Measurements from ENCODE around the gene CRISPLD2.

The CRISPLD2 gene

DNA sequence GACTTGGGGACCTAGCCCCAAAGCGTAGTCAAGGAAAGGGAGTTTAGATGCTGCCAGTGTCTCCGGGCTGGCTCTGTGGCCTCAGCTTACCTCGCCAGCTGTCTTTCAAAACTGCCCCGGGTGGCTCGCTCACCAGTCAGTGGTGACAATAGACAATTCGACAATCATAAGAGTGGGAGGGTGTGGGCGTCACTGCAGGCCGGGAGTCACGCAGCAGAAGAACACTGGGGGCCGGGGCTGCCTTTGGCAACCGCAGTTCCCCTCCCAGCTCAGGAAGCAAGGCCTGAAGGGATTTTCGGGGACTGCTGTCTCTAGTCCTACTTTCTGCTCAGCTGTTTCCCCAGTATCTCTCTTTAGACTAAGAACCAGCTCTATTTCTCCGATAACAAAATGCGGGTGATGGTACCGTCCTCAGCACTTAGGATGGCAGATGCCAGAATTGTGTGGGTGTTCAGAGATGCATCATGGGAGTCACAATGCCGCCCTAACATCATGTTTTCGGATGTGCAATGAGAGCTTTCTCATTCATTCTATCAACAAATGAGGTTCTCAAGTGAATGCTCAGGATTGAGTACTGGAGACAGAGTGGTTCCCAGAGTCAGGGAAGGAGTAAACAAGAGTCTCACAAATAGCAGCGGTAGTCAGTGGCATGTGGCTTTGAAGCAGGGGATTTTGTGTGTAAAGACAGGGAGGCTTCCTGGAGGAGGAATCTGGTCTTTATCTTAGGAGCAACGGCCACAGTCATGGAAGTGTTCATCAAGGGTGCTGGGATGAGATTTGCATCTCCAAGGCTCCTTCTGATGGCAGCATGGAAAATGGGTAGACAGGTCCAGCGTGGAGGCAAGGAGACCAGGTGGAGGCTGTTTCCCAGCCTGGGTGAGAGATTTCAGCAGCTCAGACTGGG, 98.5 kb downstream of the CRISPLD2 start:
- DNase-seq, result no peak

DNA sequence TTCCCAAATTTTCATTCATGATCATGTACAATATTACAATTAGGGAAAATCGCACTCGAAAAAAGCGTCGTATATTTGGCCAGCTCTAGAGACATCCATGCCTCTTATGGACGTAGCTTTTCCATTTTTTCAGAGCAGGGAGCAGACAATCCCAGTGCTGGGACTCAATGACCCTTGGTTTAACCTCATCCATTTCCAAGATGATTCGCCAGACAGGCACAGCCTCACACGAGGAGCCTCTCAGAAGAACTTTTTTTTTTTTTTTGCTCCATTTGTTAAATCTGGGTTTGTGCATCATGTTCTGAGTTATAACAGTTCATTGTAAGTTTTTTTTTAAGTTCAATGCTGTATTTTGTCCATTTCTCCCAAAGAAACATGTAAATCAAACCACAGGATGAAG, 99.5 kb downstream of the CRISPLD2 start:
- DNase-seq, result no peak

DNA sequence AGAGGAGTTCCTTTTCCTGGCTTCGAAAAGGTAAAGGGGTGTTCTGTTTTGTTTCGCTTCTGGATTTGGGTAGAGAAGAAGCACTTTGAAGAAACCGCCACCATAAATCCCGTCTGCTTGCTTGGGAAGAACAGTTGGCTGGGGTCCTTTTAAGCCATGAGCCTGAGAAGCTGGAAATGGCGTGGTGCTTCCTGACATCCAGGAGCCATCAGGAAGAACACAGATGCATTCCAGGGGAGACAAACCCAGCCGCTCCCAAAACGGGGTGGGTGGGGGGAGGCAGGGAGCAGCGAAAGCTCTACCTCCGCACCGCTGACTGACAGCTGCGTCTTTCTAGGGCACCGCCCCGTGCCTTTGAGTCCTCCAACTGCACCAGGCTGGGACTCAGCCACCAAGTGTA, 99.9 kb downstream of the CRISPLD2 start:
- no peak for DNase-seq

DNA sequence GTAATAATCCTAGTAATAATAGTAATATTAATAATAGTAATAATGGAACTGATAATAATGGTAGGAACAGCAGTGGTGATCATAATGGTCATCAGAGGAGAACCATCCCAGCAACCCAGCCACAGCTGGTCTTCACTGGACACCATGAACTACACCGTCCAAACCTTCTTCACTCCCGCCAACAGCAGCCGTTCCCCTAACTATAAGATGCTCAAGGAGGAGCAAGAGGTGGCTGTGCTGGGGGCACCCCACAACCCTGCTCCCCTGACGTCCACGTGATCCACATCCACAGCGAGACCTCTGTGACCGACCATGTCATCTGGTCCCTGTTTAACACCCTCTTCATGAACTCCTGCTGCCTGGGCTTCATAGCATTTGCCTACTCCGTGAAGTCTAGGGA, 100.5 kb downstream of the CRISPLD2 start:
- DNase-seq, result no peak

DNA sequence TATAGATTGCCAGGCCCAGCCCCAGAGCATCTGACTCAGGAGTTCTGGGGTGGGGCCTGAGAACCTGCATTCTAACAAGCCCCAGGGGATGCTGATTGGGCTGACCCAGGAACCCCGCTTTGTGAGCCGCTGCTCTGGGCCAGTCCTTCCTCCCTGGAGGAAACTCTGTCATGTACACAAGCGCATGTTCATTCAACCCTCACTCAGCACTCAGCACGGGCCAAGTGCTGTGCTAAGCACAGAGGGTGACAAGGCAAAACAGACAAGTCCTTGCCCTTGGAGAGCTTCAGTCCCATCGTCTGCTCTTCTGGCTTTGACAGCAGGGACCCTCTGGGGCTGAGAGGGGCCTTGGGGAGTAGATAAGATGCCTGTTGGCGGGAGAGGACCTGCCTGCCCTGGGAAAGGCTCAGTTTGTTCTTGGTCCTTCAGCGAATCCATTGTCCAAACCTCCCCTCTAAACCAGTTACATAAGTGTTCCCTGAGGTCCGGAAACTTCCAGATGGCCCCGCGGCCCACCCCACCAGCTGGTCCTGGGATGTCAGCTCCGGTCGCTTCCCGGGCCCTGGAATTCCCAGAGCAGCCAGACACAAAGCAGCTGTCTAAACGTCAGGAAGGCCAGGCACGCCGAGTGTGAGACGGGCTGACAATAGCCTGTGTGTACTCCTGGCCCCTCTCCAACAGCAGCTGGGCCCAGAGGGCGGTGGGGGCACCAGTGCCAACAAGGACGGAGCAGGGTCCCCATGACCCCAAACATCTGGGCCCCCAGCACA, 102.8 kb downstream of the CRISPLD2 start:
- no peak for DNase-seq

DNA sequence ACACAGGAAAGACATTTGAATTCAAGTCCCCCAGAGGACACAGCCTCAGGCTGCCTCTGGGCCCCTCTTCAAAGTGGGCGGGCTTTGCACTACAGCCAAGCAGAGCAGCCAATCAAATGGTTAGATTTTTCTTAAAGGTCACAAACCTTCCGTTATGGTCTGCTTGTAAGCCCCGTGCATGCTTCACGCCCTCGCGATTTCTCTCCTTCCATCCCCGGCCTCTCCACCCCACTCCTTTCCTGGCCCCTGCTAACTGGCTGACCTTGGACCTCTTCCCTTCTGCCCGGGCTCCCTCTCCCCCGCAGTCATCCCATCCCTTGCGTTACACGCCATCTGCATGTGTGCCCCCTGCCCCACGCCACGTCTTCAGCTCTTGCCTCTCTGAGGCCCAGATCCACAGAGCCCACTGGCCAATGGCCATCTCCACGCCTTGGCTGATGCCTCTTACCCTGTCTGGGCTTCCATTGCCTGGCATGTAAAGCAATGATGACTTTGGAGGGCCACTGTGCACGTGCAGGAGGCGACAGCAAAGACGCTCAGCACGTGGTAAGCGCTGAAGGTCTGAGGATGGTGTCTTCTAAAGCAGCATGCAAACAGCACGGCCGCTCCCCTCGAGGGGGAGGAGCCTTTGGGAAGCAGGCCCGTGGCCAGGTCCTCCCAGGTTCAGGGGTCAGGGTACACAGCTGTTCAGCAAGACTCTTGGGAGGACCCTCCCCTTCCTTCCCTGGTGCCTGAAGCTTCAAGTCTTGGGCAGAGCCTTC, 104.7 kb downstream of the CRISPLD2 start:
- no peak for DNase-seq

DNA sequence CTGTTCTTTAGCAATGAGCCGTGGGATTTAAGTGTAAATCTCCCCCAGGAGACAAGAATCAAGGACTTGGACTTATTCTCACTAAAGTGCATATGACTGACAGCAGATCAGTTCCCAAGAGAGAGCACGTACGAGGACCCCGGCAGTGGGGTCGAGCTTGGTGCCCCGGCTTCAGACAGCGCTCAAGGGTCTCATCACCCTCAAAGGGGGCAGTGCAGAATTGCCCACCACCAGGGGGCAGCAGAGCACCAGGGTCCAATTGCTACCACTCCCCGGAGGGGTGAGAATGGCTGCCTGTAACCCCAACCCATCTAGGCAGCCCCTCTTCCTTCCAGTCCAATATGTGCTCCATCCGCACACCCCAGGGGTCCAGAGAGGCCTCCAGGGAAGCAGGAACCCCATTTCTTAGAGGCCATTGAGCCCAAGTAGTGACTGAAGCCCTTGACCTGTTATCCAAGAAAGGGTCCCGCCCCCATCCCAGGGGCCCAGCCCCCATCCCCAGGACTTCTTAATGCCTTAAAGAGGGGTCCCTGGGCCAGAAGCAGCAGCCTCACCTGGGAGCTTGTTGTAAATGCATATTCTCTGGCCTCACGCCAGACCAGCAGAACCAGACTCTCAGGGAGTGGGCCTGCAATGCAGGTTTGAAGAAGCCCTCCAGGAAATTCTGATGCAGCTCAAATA, 105.4 kb downstream of the CRISPLD2 start:
- DNase-seq, result peak; percentile 77

DNA sequence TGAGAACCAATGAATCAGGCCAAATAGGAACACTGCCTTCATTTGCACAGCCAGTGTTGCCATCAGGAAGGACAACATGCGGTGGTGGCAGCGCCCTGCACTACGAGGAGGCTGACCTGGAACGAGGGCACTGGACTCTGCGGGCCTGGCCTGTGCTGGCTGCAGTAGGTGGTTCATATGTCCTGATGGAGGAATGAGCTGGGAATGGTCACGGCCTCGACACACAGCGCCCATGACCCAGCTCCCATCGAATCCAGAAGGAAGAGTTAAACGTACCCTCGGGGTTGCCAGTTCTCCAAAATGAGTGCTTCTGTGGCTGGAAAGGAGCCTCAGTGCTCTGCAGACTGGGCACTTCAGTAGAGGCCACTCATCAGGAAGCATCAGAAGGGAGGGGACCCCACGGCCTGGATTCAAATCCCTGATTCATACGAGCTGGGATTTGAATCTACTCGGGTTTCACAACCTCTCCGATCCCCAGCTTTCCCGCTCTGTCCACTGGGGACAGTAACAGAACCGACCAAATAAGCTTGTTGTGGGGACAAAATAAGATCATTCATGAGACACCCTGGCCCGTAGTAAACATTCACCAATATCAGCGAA, 106.1 kb downstream of the CRISPLD2 start:
- DNase-seq, result no peak

DNA sequence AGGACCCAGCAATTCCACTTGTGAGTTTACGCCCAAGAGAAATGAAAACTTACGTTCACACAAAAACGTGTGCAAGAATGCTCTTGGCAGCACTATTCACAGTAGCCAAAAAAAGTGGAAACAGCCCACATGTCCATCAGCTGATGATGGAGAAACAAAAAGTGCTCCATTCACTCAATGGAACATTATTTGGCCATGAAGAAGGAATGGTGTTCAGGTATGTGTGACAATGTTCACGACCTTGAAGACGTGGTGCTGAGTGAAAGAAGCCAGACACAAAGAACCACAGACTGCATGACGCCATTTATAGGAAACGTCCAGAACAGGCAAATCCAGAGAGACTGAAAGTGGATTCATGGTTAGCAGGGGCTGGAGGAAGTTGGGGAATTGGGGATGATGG, 106.7 kb downstream of the CRISPLD2 start:
- DNase-seq, result no peak

DNA sequence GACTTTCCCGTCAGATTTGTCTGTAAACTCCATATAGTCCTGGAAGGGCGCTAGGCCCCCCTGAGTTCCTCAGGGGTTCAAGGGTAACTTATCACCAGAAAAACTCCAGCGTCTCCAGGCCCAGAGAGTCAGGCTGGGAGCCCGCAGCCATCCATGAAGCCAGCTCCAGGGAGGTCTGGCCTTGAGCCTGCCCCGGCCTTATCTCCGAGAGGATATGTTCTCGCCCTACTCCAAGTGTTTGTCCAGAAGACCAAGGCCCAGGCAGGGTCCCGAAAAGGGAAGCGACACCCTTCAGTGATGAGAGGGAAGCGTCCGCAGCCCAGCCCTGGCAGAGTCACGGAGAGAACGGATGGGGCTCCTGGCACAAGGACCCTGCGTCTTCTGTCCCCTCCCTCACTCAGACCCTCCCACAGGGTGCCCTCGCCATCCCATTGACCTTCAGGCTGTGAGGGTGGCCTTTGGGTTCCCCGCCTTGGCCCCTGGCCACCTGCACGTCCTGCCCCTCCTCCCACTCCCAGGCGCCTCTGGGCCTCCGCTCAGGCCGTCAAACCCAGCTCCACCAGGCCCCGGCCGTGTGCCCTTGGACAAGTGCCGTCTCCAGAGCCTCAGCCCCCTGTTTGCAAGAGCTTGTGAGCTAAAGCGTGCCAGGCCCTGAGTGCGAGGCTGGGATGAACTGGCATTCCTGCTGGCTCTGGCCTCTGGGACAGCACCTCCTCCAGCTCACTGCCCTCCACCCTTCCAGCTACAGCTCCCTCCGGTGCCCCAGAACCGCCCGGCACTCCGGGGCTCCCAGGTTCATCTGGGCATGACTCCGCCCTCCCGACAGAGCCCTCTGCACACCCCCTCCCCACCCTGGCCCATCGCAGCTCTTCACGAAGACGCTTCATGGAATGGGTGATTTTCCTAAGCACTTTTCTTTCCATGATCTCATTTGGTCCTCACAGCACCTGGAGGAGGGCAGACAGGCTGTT, 108.1 kb downstream of the CRISPLD2 start:
- DNase-seq, result no peak

DNA sequence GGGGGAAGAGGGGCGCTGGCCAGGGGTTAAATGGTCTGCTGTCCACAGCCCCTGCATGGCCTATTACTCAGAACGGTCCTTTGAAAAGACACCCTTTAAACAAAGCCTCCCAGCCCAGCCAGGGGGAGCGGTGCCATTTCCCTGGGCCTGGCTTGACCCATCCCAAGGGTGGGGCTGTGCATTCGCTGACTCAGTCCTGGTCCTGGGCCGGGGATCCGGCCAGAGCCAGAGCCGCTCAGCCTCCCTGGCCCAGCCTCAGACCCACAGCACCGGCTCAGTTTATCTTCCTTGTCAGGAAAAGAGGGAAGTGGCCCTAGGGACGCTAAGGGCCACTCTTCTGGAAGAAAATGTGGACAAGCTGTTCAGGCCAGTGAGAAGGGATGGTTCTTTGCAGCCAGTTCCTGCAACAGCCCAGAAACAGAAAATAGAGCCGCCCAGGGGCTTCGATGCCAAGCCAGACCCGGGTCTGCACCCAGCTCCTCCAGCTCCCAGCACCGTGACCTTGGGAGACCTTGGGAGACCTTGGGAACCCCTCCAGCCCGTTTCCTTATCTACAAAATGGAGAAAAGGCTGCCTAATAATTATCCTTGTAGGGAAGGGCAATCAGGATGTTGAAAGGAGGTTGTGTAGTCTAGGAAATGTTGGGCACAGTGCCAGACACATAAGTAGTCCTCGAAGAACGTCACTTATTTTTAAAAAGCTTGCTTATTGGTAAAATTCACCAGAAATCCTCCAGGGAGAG, 109.1 kb downstream of the CRISPLD2 start:
- DNase-seq, result no peak

DNA sequence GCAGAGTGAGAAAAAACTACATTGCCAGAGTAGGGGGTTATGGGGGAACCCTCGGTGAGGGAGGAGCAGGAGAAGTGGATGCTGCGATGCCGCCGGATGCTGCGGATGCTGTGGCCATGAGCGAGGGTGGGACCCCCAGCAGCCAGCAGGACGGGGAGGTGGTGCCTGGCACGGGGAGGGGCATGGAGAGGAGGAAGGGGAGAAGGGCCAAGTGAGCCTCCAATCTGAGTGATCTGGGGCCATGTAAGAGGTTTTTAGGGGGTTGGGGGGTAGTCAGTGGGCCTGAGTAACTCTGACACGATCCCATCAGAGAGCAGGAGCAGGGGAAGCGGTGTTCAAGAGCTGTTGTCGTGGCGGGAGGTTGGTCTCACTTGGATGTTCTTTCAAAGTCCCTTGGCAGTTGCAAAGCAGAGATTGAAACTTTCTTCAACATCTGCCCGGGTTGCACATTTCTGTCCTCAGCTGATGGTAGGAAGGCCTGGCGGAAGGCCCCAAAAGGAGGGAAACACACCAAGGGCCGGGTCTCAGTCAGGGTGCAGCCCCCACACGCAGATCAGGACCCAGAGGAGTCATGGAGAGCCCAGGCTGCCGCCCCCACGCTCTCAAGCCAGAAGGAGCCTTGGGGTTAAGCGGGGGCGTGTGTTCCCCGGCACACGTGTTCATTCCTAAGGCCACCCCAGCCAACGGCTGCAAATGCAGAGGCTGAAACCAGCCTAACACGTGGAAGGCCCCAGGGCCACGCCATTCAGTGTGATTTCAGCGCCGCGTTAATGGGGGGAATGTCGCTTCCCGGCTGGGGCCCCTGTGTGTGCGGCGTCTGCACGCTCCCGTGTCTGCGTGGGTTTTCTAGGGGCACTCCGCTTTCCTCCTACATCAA, 109.9 kb downstream of the CRISPLD2 start:
- no peak for DNase-seq

DNA sequence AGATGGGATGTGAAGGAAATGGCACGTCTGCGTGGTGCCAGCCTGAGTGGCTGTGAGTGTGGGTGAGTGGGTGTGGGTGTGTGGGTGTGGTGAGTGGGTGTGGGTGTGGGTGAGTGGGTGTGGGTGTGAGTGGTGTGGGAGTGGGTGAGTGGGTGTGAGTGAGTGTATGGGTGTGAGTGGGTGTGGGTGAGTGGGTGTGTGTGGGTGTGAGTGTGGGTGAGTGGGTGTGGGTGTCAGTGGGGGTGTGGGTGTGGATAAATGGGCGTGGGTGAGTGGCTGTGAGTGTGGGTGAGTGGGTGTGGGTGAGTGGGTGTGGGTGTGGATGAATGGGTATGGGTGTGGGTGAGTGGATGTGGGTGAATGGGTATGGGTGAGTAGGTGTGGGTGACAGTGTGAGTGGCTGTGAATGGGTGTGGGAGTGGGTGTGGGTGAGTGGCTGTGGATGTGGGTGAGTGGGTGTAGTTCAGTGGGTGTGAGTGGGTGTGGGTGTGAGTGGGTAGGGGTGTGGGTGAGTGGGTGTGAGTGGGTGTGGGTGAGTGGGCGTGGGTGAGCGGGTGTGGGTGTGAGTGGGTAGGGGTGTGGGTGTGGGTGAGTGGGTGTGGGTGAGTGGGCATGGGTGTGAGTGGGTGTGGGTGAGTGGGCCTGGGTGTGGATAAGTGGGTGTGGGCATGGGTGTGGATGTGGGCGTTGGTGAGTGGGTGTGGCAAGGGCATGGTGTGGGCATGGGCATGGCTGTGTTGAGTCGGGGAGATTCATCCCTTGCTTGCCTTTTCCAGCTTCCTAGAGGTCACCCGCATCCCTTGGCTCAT, 110.7 kb downstream of the CRISPLD2 start:
- DNase-seq, result no peak

DNA sequence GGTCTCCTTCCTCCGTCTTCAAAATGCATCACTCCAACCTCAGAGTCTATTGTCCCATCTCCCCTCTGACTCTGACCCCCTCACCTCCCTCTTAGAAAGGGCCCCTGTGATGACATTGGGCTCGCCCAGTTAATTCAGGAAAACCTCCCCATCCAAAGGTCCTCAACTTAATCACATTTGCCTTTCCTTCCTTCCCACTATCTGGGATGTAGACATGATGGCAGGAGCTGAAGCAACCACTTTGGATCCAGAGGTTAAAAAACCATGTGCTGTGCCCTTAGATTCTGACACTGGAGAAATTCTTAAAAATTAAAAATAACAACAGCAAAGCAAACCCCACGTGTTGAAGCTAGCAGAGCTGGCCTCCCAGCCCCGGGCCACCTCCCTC, 111.3 kb downstream of the CRISPLD2 start:
- DNase-seq, result no peak

DNA sequence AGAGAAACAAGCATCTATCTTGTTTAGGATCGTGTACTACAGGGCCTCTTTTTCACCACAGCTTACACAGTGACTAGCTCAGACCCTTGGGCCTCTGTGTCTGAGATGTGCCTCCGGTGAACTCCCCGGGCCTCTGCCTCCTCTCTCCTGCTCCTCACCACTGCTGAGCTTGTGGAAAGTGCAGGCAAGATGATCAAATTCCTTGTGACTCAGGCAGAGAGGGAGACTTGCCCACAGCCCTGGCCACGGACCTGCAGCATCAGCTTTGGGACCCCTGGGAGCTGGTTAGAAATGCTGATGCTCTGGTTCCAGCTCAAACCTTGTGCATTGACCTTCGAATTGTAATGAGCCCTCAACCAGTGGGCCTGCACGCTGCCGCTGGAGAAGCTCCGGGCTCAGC, 111.7 kb downstream of the CRISPLD2 start:
- DNase-seq, result no peak

DNA sequence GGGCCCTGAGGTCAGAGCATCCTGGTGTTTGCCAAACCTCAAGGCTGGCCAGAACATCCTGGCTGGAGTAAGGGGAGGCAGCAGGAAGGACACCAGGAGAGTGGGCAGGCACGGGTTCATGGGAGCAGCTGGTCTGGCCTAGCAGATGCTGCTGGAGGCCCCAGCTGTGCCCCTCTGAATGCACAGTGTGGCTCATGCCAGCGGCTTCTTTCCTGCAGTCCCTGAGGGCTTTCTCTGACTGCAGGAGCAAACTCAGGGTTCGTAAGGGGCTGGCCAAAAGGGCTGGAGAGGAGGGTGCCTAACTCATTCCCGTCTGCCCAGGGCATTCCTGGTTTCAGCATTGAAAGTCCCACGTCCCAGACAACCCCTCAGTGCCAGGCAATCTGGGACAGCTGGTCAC, 112.9 kb downstream of the CRISPLD2 start:
- DNase-seq, result no peak

DNA sequence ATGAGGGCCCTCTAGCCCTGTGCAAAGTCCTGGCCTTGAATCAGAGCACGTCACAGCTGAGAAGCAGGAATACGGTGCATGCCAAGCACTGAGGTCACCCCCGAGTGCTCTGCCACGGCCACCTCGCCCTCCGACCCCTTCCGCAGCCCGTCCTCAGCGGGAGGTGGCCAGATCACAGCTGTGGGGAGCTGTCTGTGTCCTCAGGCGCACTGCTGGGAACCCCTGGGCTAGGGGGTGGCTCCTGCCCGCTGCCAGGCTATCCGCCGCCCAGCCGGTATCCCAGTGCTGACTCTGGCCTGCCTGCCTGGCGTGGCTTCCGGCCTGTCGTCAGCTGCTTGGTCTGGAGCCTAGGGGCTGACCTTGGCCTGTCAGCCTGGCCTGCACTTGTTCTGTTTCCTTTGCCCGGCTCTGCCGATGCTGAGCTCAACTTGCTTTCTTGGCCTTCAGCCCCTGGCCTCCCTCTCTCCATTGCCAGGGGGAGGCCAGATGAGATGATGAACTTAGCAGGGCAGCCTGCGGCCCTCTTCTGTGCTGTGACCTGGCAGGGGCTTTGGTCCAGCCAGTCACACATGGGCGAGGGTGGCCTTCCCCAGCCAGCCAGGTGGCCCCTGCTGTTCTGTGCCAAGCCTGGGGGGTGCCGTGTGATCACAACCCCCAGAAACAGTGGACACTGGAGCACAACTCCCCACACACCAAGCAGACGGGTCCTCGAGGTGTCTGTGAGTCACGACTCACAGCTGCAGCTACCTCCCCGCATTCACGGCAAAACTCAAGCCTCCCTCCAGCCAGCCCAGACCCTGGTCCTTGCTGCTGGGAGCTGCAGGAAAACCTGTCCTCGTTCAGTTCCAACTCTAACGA, 114.2 kb downstream of the CRISPLD2 start:
- no peak for DNase-seq

Data from stimulated activated CD4-positive, alpha-beta T cell treated with anti-CD3 and anti-CD28 coated beads, Interleukin-4, amount 100 ng/mL, for 1 hour (primary cell).